ENCODE measurements around the gene TRMT11. TPM values are rescaled to one million over a fixed set of nuclear protein-coding genes. Genes with fewer than 3 reads are reported as not detected.

The TRMT11 gene
- total RNA-seq, 1 donor = 26.8 TPM

DNA sequence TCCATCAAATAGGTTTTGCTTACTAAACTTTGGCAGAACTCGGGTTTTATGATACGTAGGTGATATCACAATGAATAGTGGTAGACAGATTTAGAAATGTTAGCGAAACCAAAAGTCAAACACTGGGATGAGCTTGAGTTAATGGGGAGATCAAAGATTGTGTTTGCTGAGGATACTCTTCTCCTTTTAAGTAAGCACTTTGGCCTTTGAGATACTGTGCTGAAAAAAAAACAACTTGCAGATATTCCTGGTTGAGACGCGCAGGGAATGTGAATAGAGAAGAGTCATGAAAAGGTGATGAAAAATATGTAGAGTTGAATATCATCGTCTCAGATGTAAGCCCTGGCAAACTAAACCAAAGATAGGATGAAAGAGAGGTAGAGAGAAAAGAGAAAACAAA is 48.3 kb downstream of the TRMT11 start:
- no peak overlapping the region for H3K4me3 ChIP-seq (ENCODE audit: insufficient read depth, low read length)
- no peaks in the 10 kb centered on the region for H3K79me2 ChIP-seq (ENCODE audit: insufficient read depth, low read length)
- H3K4me2 ChIP-seq (ENCODE audit: insufficient read depth, low read length) = no peak overlapping the region
- H3K4me1 ChIP-seq (ENCODE audit: insufficient read depth, low read length) = peaks cover 14% of the 10 kb centered on the region
- H3K9me3 ChIP-seq (ENCODE audit: low read depth, low read length) = no peaks in the 10 kb centered on the region
- no peak overlapping the region for H2AFZ ChIP-seq (ENCODE audit: low read length)
- no peak for DNase-seq (ENCODE audit: insufficient read length, low spot score, missing footprints)
- no peaks in the 10 kb centered on the region for H3K36me3 ChIP-seq (ENCODE audit: insufficient read depth, low read length)
- no peak overlapping the region for H3K27ac ChIP-seq (ENCODE audit: low read depth, low read length)
- H4K20me1 ChIP-seq (ENCODE audit: insufficient read depth, low read length) = no peaks in the 10 kb centered on the region
- no peak for TF ChIP-seq CTCF (IDR thresholded peaks at IDR 0.05; ENCODE audit: extremely low read depth, low read depth, low read length)
- no peaks in the 10 kb centered on the region for H3K27me3 ChIP-seq (ENCODE audit: insufficient read depth, low read length)

GRCh38 chr6:126035764-126036163 is 49.4 kb downstream of the TRMT11 start:
- Histone ChIP-seq H3K27ac (ENCODE audit: low read depth, low read length) (no peak overlapping the region), H3K4me3 (ENCODE audit: insufficient read depth, low read length) (no peak overlapping the region), H3K79me2 (ENCODE audit: insufficient read depth, low read length) (no peaks in the 10 kb centered on the region), H3K36me3 (ENCODE audit: insufficient read depth, low read length) (no peaks in the 10 kb centered on the region), H4K20me1 (ENCODE audit: insufficient read depth, low read length) (no peaks in the 10 kb centered on the region), H3K4me1 (ENCODE audit: insufficient read depth, low read length) (peaks cover 25% of the 10 kb centered on the region), H3K4me2 (ENCODE audit: insufficient read depth, low read length) (no peak overlapping the region), H3K9me3 (ENCODE audit: low read depth, low read length) (no peaks in the 10 kb centered on the region), H3K27me3 (ENCODE audit: insufficient read depth, low read length) (no peaks in the 10 kb centered on the region), H2AFZ (ENCODE audit: low read length) (no peak overlapping the region)
- TF ChIP-seq CTCF (IDR thresholded peaks at IDR 0.05; ENCODE audit: extremely low read depth, low read depth, low read length) = no peak
- DNase-seq (ENCODE audit: insufficient read length, low spot score, missing footprints) = no peak

GRCh38 chr6:126038234-126038633 is 51.9 kb downstream of the TRMT11 start:
- no peak for TF ChIP-seq CTCF (IDR thresholded peaks at IDR 0.05; ENCODE audit: extremely low read depth, low read depth, low read length)
- no peak overlapping the region for H3K4me3 ChIP-seq (ENCODE audit: insufficient read depth, low read length)
- no peak overlapping the region for H2AFZ ChIP-seq (ENCODE audit: low read length)
- no peak for DNase-seq (ENCODE audit: insufficient read length, low spot score, missing footprints)
- H4K20me1 ChIP-seq (ENCODE audit: insufficient read depth, low read length) = no peaks in the 10 kb centered on the region
- no peak overlapping the region for H3K27ac ChIP-seq (ENCODE audit: low read depth, low read length)
- H3K79me2 ChIP-seq (ENCODE audit: insufficient read depth, low read length) = no peaks in the 10 kb centered on the region
- H3K36me3 ChIP-seq (ENCODE audit: insufficient read depth, low read length) = no peaks in the 10 kb centered on the region
- H3K4me1 ChIP-seq (ENCODE audit: insufficient read depth, low read length) = peaks cover 39% of the 10 kb centered on the region
- H3K4me2 ChIP-seq (ENCODE audit: insufficient read depth, low read length) = no peak overlapping the region
- no peaks in the 10 kb centered on the region for H3K27me3 ChIP-seq (ENCODE audit: insufficient read depth, low read length)
- no peaks in the 10 kb centered on the region for H3K9me3 ChIP-seq (ENCODE audit: low read depth, low read length)

- no peaks in the 10 kb centered on the region for H3K9me3 ChIP-seq (ENCODE audit: low read depth, low read length)
- peak overlapping the region; percentile 17 for H3K4me2 ChIP-seq (ENCODE audit: insufficient read depth, low read length)
- no peak for TF ChIP-seq CTCF (IDR thresholded peaks at IDR 0.05; ENCODE audit: extremely low read depth, low read depth, low read length)
- H3K4me1 ChIP-seq (ENCODE audit: insufficient read depth, low read length) = peaks cover 32% of the 10 kb centered on the region
- no peaks in the 10 kb centered on the region for H3K27me3 ChIP-seq (ENCODE audit: insufficient read depth, low read length)
- H3K27ac ChIP-seq (ENCODE audit: low read depth, low read length) = peak overlapping the region; percentile 29
- H4K20me1 ChIP-seq (ENCODE audit: insufficient read depth, low read length) = no peaks in the 10 kb centered on the region
- H2AFZ ChIP-seq (ENCODE audit: low read length) = no peak overlapping the region
- H3K79me2 ChIP-seq (ENCODE audit: insufficient read depth, low read length) = no peaks in the 10 kb centered on the region
- H3K36me3 ChIP-seq (ENCODE audit: insufficient read depth, low read length) = no peaks in the 10 kb centered on the region
- H3K4me3 ChIP-seq (ENCODE audit: insufficient read depth, low read length) = no peak overlapping the region
- DNase-seq (ENCODE audit: insufficient read length, low spot score, missing footprints) = no peak
These were observed 52.9 kb downstream of the TRMT11 start for GRCh38 chr6:126039284-126039683.

Measured in osteoblast (primary cell).